SK-N-SH treated with all-trans-retinoic acid at 6 μM for 48 hours (cell line): ENCODE measurements around the gene GPC3.

ENCODE experiments used
- ESRRG ChIP-seq: fragments of 250-450 bp; sonication (Bioruptor Pico); IDR thresholded peaks from 2 replicates; pipeline ENCODE4 v1.6.1; 2021; ENCODE audit warnings: mild to moderate bottlenecking
- GLIS3 ChIP-seq: fragments of 250-450 bp; sonication (Bioruptor Pico); IDR thresholded peaks from 2 replicates; pipeline ENCODE4 v1.5.0; 2020; ENCODE audit warnings: mild to moderate bottlenecking, moderate library complexity
- PPARA ChIP-seq: fragments of 250-450 bp; sonication (Bioruptor Pico); IDR thresholded peaks from 2 replicates; pipeline ENCODE4 v1.5.0; 2020; ENCODE audit warnings: mild to moderate bottlenecking, borderline replicate concordance
- RARB ChIP-seq: fragments of 250-450 bp; sonication (Bioruptor Pico); IDR thresholded peaks from 2 replicates; pipeline ENCODE4 v1.8.0; 2021; ENCODE audit warnings: mild to moderate bottlenecking, moderate library complexity
- ZFP3 ChIP-seq: fragments of 250-450 bp; sonication (Bioruptor Pico); IDR thresholded peaks from 2 replicates; pipeline ENCODE4 v1.5.0; 2020; ENCODE audit warnings: mild to moderate bottlenecking, moderate library complexity
- ZNF565 ChIP-seq: fragments of 450-650 bp; formaldehyde crosslinking; conservative IDR thresholded peaks from 2 replicates; pipeline ENCODE4 v1.5.0; 2020; ENCODE audit warnings: low read depth, mild to moderate bottlenecking, moderate library complexity
- ZNF70 ChIP-seq: fragments of 450-650 bp; formaldehyde crosslinking; IDR thresholded peaks from 2 replicates; pipeline ENCODE4 v1.5.0; 2020; ENCODE audit warnings: mild to moderate bottlenecking, moderate library complexity
- ZNF8 ChIP-seq: fragments of 450-650 bp; formaldehyde crosslinking; IDR thresholded peaks from 2 replicates; pipeline ENCODE4 v1.5.0; 2020; ENCODE audit warnings: mild to moderate bottlenecking, moderate library complexity
- TF ChIP-seq, protein P1 (sequence below): fragments of 250-450 bp; sonication (Bioruptor Pico); IDR thresholded peaks from 2 replicates; pipeline ENCODE4 v1.5.1; 2021; ENCODE audit warnings: mild to moderate bottlenecking, moderate library complexity
- TF ChIP-seq, protein P2 (sequence below): fragments of 250-450 bp; sonication (Bioruptor Pico); IDR thresholded peaks from 2 replicates; pipeline ENCODE4 v1.5.0; 2020; ENCODE audit warnings: mild to moderate bottlenecking, moderate library complexity

DNA sequence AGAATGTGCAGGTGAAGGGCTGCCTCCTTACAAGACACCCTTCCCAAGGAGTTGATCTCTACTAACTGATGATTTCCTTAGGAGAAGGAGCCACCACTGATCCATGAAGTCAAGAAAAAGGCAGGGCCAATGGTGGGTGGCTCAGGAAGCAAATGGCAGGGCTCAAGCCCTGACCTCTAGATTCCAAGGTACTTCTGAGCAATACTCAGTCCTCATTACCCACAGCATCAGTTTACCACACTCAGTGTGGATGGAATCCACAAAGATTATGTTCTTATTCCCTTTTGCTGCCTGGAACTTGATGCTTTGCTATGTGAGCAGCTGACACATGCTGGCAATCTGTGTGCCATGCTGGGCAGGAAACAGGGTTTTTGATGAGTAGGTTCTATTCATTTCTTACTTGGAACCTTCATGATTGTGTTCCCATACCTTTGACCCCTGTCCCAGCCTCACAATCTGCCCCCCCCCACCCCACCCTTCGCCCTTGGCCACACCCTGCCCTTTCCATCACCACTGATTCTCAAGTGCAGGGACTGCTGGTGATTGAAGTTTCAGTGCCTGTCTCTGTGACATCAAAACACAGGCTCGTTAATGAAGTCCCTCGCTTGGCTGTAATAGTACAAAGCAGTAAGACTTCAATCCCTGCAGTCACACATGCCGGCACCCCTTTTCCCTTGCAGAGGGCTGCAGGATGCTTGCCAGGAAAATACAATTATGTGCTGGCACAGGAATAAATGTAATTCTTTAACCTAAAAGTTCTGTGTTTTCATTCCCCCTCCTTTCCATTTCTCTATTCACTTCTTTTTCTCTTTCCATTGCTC is 434.5 kb downstream of the GPC3 start:
- TF ChIP-seq PPARA (no peak), ZFP3 (no peak), ZNF8 (CRISPR knock-in tag) (no peak), ESRRG (no peak), ZNF565 (no peak), RARB (CRISPR knock-in tag) (no peak), ZNF70 (CRISPR knock-in tag) (no peak), GLIS3 (CRISPR knock-in tag) (no peak)
- TF ChIP-seq, protein P1, sequence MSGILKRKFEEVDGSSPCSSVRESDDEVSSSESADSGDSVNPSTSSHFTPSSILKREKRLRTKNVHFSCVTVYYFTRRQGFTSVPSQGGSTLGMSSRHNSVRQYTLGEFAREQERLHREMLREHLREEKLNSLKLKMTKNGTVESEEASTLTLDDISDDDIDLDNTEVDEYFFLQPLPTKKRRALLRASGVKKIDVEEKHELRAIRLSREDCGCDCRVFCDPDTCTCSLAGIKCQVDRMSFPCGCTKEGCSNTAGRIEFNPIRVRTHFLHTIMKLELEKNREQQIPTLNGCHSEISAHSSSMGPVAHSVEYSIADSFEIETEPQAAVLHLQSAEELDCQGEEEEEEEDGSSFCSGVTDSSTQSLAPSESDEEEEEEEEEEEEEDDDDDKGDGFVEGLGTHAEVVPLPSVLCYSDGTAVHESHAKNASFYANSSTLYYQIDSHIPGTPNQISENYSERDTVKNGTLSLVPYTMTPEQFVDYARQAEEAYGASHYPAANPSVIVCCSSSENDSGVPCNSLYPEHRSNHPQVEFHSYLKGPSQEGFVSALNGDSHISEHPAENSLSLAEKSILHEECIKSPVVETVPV, result no peak
- TF ChIP-seq, protein P2, sequence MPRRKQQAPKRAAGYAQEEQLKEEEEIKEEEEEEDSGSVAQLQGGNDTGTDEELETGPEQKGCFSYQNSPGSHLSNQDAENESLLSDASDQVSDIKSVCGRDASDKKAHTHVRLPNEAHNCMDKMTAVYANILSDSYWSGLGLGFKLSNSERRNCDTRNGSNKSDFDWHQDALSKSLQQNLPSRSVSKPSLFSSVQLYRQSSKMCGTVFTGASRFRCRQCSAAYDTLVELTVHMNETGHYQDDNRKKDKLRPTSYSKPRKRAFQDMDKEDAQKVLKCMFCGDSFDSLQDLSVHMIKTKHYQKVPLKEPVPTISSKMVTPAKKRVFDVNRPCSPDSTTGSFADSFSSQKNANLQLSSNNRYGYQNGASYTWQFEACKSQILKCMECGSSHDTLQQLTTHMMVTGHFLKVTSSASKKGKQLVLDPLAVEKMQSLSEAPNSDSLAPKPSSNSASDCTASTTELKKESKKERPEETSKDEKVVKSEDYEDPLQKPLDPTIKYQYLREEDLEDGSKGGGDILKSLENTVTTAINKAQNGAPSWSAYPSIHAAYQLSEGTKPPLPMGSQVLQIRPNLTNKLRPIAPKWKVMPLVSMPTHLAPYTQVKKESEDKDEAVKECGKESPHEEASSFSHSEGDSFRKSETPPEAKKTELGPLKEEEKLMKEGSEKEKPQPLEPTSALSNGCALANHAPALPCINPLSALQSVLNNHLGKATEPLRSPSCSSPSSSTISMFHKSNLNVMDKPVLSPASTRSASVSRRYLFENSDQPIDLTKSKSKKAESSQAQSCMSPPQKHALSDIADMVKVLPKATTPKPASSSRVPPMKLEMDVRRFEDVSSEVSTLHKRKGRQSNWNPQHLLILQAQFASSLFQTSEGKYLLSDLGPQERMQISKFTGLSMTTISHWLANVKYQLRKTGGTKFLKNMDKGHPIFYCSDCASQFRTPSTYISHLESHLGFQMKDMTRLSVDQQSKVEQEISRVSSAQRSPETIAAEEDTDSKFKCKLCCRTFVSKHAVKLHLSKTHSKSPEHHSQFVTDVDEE (CRISPR knock-in tag), result no peak
